Measurements from ENCODE around the gene CYSTM1.

The CYSTM1 gene, protein sequence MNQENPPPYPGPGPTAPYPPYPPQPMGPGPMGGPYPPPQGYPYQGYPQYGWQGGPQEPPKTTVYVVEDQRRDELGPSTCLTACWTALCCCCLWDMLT

DNA sequence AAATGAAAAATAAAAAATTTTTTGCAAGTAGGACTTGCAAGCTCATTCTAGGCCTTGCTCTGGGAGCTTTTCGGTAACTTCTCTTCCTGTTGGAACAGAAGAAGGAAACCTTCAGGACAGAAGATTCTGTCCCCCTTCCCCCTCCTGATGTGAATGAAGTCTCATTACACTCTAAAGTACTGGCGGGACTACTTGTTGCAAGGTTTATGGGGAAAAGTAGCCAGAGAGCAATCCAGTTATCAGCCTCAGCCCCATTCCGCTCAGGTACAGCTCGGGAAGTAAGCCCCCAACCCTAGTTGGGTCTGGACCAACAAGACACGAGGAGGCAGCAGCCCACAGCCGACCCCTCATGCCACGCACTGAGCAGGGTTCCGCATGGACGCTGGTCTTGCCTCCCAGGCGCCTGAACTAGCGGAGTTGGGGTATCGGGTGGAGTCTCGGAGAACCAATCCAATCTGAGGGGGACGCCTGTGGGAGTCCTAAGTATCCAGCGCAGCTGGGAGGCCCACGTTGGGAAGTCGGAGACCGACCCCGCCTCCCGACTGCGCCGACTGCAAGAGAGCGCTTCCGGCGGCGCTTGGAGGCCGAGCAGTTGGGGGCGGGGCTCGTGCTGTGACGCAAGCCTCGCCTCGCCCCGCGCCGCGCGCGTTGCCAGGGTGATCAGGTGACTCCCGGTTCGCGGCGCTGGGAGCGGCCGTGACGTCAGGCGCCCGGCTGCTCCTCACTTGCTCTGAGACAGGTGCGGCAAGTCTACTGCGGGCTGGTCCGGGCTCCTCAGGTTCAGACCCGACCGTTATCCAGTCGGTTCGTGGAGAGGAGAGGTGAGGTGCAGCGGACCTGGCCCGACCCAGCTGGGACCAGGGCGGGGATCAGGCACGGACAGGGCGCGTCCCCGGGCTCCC, at the start of gene CYSTM1:
Gene CYSTM1, plus strand, starts transcription at position 724 of the 902 bp plus-strand sequence. CDS start 19,278 bp downstream, outside the sequence.
- peak; percentile 97 for DNase-seq

DNA sequence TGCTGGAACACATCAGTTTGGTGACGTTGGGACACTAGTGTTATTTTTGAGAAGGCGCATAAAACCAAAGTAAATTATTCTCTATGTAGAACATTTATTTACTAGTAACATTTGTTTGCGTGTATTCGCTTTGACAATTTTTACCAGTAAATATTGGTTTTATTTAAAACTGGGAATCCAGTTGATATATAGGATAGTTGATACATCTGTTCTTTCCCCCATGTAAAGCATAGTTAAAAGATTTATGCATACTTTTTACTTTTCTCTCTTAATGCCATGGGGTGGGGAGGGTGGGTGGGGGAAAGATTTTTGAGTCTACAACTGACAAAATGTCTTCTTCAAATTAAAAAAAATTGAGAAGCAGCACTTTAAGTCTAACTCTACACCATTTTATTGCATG, 49.4 kb upstream of the CYSTM1 start, which contains the start of gene IGIP:
Gene IGIP, plus strand, starts transcription at position 301 of the 400 bp plus-strand sequence. CDS start 2,540 bp downstream, outside the sequence.
- no peak for DNase-seq

DNA sequence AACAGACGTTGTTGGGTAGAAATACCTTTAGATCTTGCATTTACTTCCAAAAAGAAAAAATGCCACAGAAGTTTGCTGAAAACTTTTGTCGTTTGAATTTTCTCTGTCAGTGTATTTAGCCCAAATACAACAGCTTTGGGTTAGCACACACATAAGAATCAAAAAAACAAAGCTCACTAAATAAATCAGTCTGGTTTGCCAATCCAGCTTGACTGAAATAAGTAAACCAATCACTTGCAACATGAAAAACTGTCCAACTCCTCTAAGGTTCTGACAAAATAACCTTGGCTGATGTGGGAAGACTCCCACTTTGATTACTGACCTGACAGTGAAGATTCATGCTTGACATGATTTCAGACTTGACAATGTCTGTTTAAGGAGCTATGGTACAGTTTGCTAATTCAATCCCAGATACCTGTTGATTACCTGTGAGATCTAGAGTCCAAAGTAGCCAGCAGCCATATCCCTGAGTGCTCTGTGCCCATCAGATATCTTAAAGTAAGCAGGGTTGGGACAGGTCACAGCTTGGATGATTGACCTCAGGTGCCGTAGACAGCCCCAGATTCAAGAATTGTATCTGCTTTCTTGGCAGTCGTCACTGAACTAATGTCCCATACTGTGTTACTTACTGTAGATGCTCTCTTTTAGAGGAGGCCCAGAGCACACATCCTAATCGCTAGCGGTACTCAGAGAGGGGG, 48.5 kb upstream of the CYSTM1 start:
- no peak for DNase-seq

DNA sequence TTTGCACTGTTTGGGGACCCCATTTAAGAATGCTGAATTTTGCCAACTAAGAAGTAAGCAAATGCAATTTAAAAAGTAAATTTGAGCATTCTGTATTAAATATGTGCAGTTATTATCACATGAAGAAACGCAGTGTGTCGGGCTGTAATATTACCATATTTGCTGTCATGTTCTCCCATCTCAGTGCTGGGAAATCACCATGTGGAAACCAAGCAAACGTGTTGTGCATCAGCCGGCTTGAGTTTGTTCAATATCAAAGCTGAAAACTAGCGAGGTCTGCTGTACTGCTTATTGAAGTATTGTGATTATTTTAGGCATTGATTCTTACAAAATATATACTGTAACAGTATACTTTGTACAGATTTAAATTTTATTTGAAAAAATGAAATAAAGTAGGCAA, 46.6 kb upstream of the CYSTM1 start:
- DNase-seq: no peak

GRCh38 chr5:140130949-140131733, 43.8 kb upstream of the CYSTM1 start:
- DNase-seq: no peak

DNA sequence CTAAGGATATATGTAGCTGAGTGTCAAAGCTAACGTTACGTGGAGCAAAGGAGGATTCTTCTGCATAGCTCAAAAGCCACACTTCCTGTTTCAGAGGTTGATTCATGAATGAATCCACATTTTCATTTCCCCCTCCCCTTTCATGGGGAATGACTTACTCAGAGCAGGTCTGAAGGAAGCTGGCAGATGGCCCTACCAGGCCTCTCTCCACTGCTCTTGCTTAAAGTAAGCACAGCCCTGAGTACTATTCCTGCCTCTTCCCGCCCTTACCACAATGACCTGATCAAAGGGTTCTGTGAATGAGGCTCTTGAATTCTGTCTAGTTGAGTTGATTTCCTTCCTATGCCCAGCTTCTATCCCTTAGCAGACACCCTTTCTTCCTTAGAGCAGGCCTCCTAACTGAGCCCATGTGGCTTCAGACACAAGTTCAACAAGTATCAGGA, 43.0 kb upstream of the CYSTM1 start:
- DNase-seq: no peak

DNA sequence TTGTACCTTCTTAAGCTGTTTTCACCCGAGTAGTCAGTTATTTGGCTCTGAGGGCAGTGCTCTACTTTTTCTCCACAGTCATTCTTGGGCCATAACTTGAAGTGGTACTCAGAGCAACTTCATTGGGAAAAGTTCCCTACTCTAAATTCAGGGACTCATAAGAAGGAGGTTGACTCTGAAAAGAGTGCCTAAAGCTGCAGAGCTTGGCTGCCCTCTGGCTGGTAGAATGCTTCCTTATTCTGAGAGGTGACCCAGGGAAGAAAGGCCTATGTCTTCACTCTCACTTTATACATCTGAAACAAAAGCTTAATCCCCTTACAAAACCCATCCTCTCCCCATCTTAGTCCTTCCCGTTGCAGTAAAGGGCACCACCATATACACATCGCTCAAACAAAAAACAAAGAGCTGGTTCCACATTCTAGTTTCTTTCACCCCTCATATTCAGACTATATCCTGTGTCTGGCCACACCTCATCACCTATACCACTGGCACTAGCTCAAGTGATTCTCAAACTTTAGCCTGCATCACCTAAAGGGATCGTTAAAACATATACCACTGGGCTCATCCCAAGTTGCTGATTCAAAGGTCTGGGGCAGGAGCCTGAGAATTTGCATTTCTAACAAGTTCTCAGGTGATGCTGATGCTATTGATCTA, 41.3 kb upstream of the CYSTM1 start:
- DNase-seq: no peak

DNA sequence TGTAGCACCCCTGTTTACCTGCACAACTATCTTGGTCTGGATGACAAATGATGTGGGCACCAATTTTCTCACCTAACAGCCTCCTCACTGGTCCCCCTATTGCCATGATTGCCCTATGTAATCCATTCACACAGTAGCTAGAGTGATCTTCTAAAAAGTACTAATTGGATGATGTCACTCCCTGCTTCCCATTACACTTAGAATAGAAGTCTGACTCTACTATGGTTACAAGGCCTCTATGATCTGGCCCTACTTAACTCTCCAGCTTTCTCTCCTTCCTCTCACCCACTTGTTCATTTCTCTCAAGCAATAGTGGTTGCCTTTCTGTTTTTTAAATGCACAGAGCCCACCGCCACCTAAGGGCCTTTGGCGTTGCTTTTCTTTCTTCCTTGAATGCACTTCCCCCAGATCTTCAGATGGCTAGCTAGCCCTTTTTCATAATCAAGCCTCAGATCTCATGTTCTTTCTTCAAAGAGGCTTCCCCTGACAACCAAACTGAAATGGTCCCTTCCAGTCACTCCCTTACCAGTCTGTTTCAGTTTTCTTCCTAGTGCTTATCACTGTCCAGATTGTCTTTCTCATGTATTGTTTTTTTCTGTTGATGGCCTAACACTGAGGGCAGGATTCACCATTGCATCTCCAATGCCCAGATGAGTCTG, 40.6 kb upstream of the CYSTM1 start:
- no peak for DNase-seq

GRCh38 chr5:140135127-140135526, 39.9 kb upstream of the CYSTM1 start:
- DNase-seq: no peak

DNA sequence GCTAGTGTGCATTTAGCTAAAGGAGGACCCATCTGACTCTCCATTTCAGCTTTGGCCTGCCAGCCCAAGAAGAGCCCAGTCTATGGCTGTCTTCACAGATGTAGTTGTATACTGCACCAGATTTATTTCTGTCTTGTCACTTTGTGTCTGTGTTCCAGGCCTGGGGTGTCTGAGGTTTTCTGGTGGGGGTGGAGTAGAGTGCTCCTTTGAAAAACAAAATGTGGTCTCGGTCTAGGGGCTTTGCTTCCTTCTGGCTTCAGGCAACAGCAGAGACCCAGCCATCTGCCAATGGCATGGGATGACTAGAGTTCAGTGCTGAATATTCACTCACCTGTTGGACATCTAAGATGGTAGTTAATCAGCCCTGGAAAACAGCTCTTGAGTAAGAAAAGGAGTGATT, 38.4 kb upstream of the CYSTM1 start:
- DNase-seq: no peak

DNA sequence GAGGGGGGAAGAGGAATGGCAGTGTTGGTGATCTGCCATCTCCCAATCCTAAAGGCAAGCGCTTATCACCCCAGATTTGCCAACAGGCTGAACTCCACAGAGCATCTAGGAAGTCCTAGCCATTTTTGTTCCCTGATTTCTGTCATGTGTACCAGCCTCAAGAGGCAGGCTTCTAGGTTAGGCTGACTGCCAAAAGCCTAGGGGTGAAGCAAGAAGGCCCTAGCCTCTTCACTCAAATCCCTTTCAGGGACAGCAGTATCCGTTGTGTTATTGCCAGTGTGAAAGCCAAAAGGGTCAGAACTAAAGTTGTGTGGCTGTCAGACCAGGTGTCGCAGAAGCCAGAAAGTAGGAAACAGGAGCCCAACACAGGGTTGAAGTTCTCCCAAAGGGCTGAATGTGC, 34.6 kb upstream of the CYSTM1 start:
- DNase-seq: no peak

DNA sequence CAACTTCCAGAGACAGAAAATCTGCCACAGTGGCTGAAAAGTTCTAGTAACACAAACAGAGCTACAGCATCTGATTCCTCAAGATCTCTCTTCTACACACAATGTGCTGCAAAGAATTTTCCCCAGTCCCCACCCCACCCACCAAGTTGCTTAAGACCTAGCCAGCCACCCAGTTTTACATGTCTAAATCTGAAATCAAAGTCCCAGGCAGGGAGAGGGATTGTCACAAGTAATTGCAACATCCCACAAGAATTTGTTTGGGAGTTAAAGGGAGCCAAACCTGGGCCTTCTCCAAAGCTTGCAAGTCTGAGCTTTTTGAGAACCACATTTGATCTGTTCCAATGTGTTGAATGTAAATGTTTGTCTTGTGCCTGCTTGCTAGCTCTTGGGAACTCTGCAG, 33.7 kb upstream of the CYSTM1 start:
- no peak for DNase-seq

DNA sequence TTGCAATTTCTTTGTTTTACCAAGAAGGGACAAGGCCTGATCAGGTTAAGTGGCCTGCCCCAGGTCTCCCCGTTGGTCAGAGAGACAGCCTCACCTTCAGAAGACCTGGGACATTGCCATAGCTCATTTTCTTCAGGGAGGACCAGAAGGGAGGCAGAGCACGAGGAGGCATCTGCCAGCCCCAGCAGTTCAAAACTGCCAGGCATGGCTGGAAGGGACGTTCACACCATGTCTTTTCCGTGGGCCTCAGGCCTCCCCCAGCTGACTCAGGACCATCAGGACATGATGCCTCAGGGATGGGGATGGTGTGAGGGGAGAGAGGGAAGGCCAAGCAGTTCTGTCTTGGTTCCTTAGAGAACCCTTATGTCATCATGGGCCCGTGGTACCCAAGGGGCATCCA, 32.7 kb upstream of the CYSTM1 start:
- DNase-seq: no peak

DNA sequence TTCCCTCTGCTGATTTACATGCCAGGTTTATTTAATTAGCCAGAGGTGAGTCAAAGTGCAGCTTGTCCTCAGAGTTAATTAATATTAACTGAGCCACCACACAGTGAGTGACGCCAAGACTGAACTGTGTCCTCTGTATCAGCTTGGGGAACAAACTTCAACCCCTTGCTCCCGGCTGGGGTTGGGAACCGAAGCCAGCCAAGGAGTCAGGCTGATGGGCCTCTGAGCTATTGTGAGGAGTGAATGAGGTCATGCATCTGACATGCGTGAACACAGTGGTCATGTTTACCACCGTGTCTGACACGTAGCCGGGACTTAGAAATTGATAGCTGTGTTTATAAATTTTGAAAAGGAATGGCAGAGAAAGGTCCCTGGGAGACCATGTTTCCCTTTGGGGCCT, 32.1 kb upstream of the CYSTM1 start:
- DNase-seq: no peak

- DNase-seq: no peak
Measured at GRCh38 chr5:140143521-140144258, 31.3 kb upstream of the CYSTM1 start.

GRCh38 chr5:140145256-140145655, 29.7 kb upstream of the CYSTM1 start:
- no peak for DNase-seq

GRCh38 chr5:140145818-140146522, 29.0 kb upstream of the CYSTM1 start:
- DNase-seq: peak; percentile 59

GRCh38 chr5:140146523-140146842, 28.5 kb upstream of the CYSTM1 start:
- no peak for DNase-seq

- no peak for DNase-seq
Measured at GRCh38 chr5:140147460-140147859, 27.5 kb upstream of the CYSTM1 start.

GRCh38 chr5:140148508-140148907, 26.5 kb upstream of the CYSTM1 start:
- DNase-seq: no peak

GRCh38 chr5:140150201-140150600, 24.8 kb upstream of the CYSTM1 start:
- no peak for DNase-seq
